Liver (tissue), 9 donors: ENCODE data around the gene SOBP. TPM values are rescaled to one million over a fixed set of nuclear protein-coding genes. Genes with fewer than 3 reads are reported as not detected.

Source experiments
- DNase-seq: peaks from one replicate; pipeline ENCODE4 v3.0.0-alpha.2; 2017; ENCODE audit warnings: low spot score
- H3K27ac ChIP-seq, 2 donors: one replicate each; pipeline ENCODE4 v1.7.0; 2013; ENCODE audit warnings: inconsistent platforms in 2 of 2, low read length in 2 of 2, control low read depth in 1 of 2, low read depth in 1 of 2, mild to moderate bottlenecking in 1 of 2
- H3K27me3 ChIP-seq, 4 donors: one replicate each; pipeline versions ENCODE4 v1.6.1 to v1.7.0; 2013; ENCODE audit warnings: low read length in 3 of 4, inconsistent platforms in 1 of 4, mild to moderate bottlenecking in 1 of 4, moderate library complexity in 1 of 4; ENCODE audit not compliant: control insufficient read depth in 4 of 4, insufficient read depth in 4 of 4
- H3K36me3 ChIP-seq, 4 donors: one replicate each; pipeline versions ENCODE4 v1.6.1 to v1.7.0; 2013; ENCODE audit warnings: low read length in 3 of 4, mild to moderate bottlenecking in 3 of 4, low read depth in 1 of 4, moderate library complexity in 1 of 4; ENCODE audit not compliant: control insufficient read depth in 4 of 4, insufficient read depth in 3 of 4
- H3K4me1 ChIP-seq, 4 donors: one replicate each; pipeline versions ENCODE4 v1.6.1 to v1.7.0; 2013; ENCODE audit warnings: low read length in 3 of 4, mild to moderate bottlenecking in 3 of 4, moderate library complexity in 1 of 4; ENCODE audit not compliant: control insufficient read depth in 4 of 4, insufficient read depth in 4 of 4
- H3K4me3 ChIP-seq, 3 donors: one replicate each; pipeline versions ENCODE4 v1.6.1 to v1.7.0; 2013; ENCODE audit warnings: low read length in 3 of 3, control low read depth in 1 of 3, low read depth in 1 of 3, mild to moderate bottlenecking in 1 of 3
- H3K9ac ChIP-seq, 2 donors: one replicate each; pipeline ENCODE4 v1.7.0; 2013; ENCODE audit warnings: low read length in 2 of 2, mild to moderate bottlenecking in 2 of 2, moderate library complexity in 2 of 2, control low read depth in 1 of 2, low read depth in 1 of 2
- H3K9me3 ChIP-seq, 4 donors: one replicate each; pipeline versions ENCODE4 v1.6.1 to v1.7.0; 2013; ENCODE audit warnings: low read length in 3 of 4; ENCODE audit not compliant: control insufficient read depth in 4 of 4
- ATF3 ChIP-seq: IDR thresholded peaks from 2 replicates; pipeline ENCODE4 v1.6.1; 2016; ENCODE audit warnings: antibody characterized with exemption
- FOXA1 ChIP-seq: IDR thresholded peaks from 2 replicates; pipeline ENCODE4 v1.6.1; 2016; ENCODE audit warnings: antibody characterized with exemption
- GABPA ChIP-seq, 2 donors: IDR thresholded peaks in 1 of 2; conservative IDR thresholded peaks in 1 of 2; 2 replicates each; pipeline ENCODE4 v1.6.1; 2016; ENCODE audit warnings: antibody characterized with exemption in 2 of 2, mild to moderate bottlenecking in 1 of 2, moderate library complexity in 1 of 2
- HNF4A ChIP-seq, 2 donors: conservative IDR thresholded peaks; 2 replicates each; pipeline ENCODE4 v1.6.1; 2016; ENCODE audit warnings: antibody characterized with exemption in 2 of 2, mild to moderate bottlenecking in 2 of 2
- HNF4G ChIP-seq: IDR thresholded peaks from 2 replicates; pipeline ENCODE4 v1.6.1; 2016; ENCODE audit warnings: antibody characterized with exemption
- JUND ChIP-seq, 2 donors: IDR thresholded peaks; 2 replicates each; pipeline ENCODE4 v1.6.1; 2016; ENCODE audit warnings: antibody characterized with exemption in 2 of 2
- MAX ChIP-seq: IDR thresholded peaks from 2 replicates; pipeline ENCODE4 v1.6.1; 2016; ENCODE audit warnings: antibody characterized with exemption
- NR2F2 ChIP-seq: IDR thresholded peaks from 2 replicates; pipeline ENCODE4 v1.6.1; 2016; ENCODE audit warnings: antibody characterized with exemption
- RAD21 ChIP-seq, 2 donors: IDR thresholded peaks; 2 replicates each; pipeline ENCODE4 v1.6.1; 2016; ENCODE audit warnings: antibody characterized with exemption in 2 of 2, mild to moderate bottlenecking in 2 of 2
- REST ChIP-seq: IDR thresholded peaks from 2 replicates; pipeline ENCODE4 v1.6.1; 2016; ENCODE audit warnings: antibody characterized with exemption, mild to moderate bottlenecking
- RXRA ChIP-seq, 2 donors: IDR thresholded peaks; 2 replicates each; pipeline ENCODE4 v1.6.1; 2017 to 2018; ENCODE audit warnings: antibody characterized with exemption in 2 of 2, mild to moderate bottlenecking in 1 of 2
- SP1 ChIP-seq: IDR thresholded peaks from 2 replicates; pipeline ENCODE4 v1.6.1; 2018; ENCODE audit warnings: antibody characterized with exemption, mild to moderate bottlenecking
- TAF1 ChIP-seq: conservative IDR thresholded peaks from 2 replicates; pipeline ENCODE4 v1.6.1; 2016; ENCODE audit warnings: antibody characterized with exemption, mild to moderate bottlenecking
- YY1 ChIP-seq: IDR thresholded peaks from 2 replicates; pipeline ENCODE4 v1.6.1; 2016; ENCODE audit warnings: antibody characterized with exemption, mild to moderate bottlenecking
- ZBTB33 ChIP-seq: IDR thresholded peaks from 2 replicates; pipeline ENCODE4 v1.6.1; 2016; ENCODE audit warnings: antibody characterized with exemption
- WGBS: extraction: QIAGEN DNeasy Blood & Tissue Kit; methylation state at CpG from one replicate; pipeline ENCODE4 v1.1.7; 2013; 5-methylcytosine and 5-hydroxymethylcytosine counted together
- polyA plus RNA-seq, 2 donors: library from polyadenylated mRNA; stranded (reverse) in 1 of 2; unstranded in 1 of 2; fragments of 200-250 nt in 1 of 2; fragments of >200 nt in 1 of 2; fragmentation: Nextera tagmentation in 1 of 2; extraction: Ambion mirVana in 1 of 2; gene quantifications; one replicate each; pipeline versions ENCODE4 v1.2.1 to v1.2.3, GENCODE V29; 2013 to 2015
- total RNA-seq, 2 donors: library from RNA; depleted of rRNA; stranded (reverse); fragments of >200 nt; gene quantifications; one replicate each; pipeline ENCODE4 v1.2.3, GENCODE V29; 2014
- TF ChIP-seq, protein P1 (sequence below): fragments of 150-350 bp; IDR thresholded peaks from 2 replicates; pipeline ENCODE4 v1.5.1; 2017; ENCODE audit warnings: improper control_type of control experiment, low read depth, low read length; ENCODE audit not compliant: missing input control
- donor health status: healthy.
- donor health status: healthy.
- donor health status: healthy.
- donor health status: healthy.
- donor health status: healthy.

Gene SOBP
- total and polyA plus RNA-seq, 4 donors: 0.99 to 5.4 (median 1.9) TPM

- Histone ChIP-seq H3K9ac (no peak overlapping the region), H3K36me3 (no peaks in the 10 kb centered on the region), H3K27ac (no peak overlapping the region), H3K4me3 (no peak overlapping the region), H3K9me3 (no peaks in the 10 kb centered on the region), H3K4me1 (peaks cover 0 to 7% (median 1%) of the 10 kb centered on the region in 4 donors), H3K27me3 (no peaks in the 10 kb centered on the region)
- 74% methylated on average over 15 of the region's 15 CpGs for whole genome bisulfite sequencing
- TF ChIP-seq, protein P1, sequence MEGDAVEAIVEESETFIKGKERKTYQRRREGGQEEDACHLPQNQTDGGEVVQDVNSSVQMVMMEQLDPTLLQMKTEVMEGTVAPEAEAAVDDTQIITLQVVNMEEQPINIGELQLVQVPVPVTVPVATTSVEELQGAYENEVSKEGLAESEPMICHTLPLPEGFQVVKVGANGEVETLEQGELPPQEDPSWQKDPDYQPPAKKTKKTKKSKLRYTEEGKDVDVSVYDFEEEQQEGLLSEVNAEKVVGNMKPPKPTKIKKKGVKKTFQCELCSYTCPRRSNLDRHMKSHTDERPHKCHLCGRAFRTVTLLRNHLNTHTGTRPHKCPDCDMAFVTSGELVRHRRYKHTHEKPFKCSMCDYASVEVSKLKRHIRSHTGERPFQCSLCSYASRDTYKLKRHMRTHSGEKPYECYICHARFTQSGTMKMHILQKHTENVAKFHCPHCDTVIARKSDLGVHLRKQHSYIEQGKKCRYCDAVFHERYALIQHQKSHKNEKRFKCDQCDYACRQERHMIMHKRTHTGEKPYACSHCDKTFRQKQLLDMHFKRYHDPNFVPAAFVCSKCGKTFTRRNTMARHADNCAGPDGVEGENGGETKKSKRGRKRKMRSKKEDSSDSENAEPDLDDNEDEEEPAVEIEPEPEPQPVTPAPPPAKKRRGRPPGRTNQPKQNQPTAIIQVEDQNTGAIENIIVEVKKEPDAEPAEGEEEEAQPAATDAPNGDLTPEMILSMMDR: no peak
- TF ChIP-seq MAX (no peak), TAF1 (no peak), SP1 (no peak), REST (no peak), RXRA (IDR thresholded peaks at IDR 0.05) (no peak), NR2F2 (no peak)
- no peak for DNase-seq
These were observed 176.4 kb downstream of the SOBP start for GRCh38 chr6:107666084-107666980.

GRCh38 chr6:107666981-107667601, 177.2 kb downstream of the SOBP start:
- Histone ChIP-seq H3K4me3 (no peak overlapping the region), H3K27ac (no peak overlapping the region), H3K4me1 (peaks cover 0 to 7% (median 1%) of the 10 kb centered on the region in 4 donors), H3K9ac (no peak overlapping the region), H3K27me3 (no peaks in the 10 kb centered on the region), H3K9me3 (no peaks in the 10 kb centered on the region), H3K36me3 (no peaks in the 10 kb centered on the region)
- no peak for DNase-seq
- 90% methylated on average over 13 of the region's 13 CpGs for WGBS
- TF ChIP-seq ZBTB33: no peak
- TF ChIP-seq HNF4G: no peak
- no peak for TF ChIP-seq RAD21 (IDR thresholded peaks at IDR 0.05)
- no peak for TF ChIP-seq GABPA (IDR thresholded peaks at IDR 0.05 in 1 of 2, conservative IDR thresholded peaks at IDR 0.05 in 1 of 2)
- TF ChIP-seq ATF3: no peak
- TF ChIP-seq HNF4A (conservative IDR thresholded peaks at IDR 0.05): no peak
- no peak for TF ChIP-seq RXRA (IDR thresholded peaks at IDR 0.05)
- no peak for TF ChIP-seq SP1
- no peak for TF ChIP-seq YY1
- no peak for TF ChIP-seq JUND (IDR thresholded peaks at IDR 0.05)
- no peak for TF ChIP-seq FOXA1
- TF ChIP-seq TAF1: no peak
- TF ChIP-seq NR2F2: no peak
- TF ChIP-seq, protein P1: no peak
- no peak for TF ChIP-seq MAX
